Left lung (tissue), 10 donors: ENCODE results near the gene FBLN1. TPM values are rescaled to one million over a fixed set of nuclear protein-coding genes. Genes with fewer than 3 reads are reported as not detected.
A peak's percentile ranks its signal among the peaks of the same experiment; 100 is the strongest.

ENCODE experiments used
- ATAC-seq: fragments of 200-7000 bp; cut with Tn5 transposase; one replicate; pipeline ENCODE4 v1.9.1; 2020; ENCODE audit warnings: moderate library complexity
- DNase-seq, 4 donors: peaks; one replicate each; pipeline ENCODE4 v3.0.0-alpha.2; 2013 to 2020
- H3K27ac ChIP-seq, 2 donors: fragments of 200-600 bp; sonication (generic) in 1 of 2; one replicate each; pipeline versions ENCODE4 v1.5.0 to v1.8.0; 2020 to 2021
- H3K27me3 ChIP-seq, 2 donors: fragments of 200-600 bp; sonication (generic) in 1 of 2; one replicate each; pipeline versions ENCODE4 v1.5.0 to v1.8.0; 2020 to 2021
- H3K36me3 ChIP-seq, 2 donors: fragments of 200-600 bp; sonication (generic) in 1 of 2; one replicate each; pipeline versions ENCODE4 v1.5.0 to v1.8.0; 2020 to 2021
- H3K4me1 ChIP-seq, 2 donors: fragments of 200-600 bp; one replicate each; pipeline ENCODE4 v1.8.0; 2021
- H3K4me3 ChIP-seq, 2 donors: fragments of 200-600 bp; sonication (generic) in 1 of 2; one replicate each; pipeline versions ENCODE4 v1.5.0 to v1.8.0; 2020 to 2021; ENCODE audit warnings: mild to moderate bottlenecking in 1 of 2
- H3K9me3 ChIP-seq, 2 donors: fragments of 200-600 bp; sonication (generic) in 1 of 2; one replicate each; pipeline versions ENCODE4 v1.5.0 to v1.8.0; 2020 to 2021
- intact Hi-C, 2 donors: fragments of 100-400 bp; cut with DNase I; formaldehyde crosslinking; loops; one replicate each; pipeline versions ENCODE4 v1.11.2 to v1.14.2; 2022
- polyA plus RNA-seq, 6 donors: library from polyadenylated mRNA; unstranded; fragments of 120-200 nt; gene quantifications; one replicate each; pipeline ENCODE4 v1.2.1, GENCODE V29; 2013; ENCODE audit not compliant: insufficient read length in 6 of 6
- total RNA-seq, 2 donors: library from RNA; stranded (reverse); fragmentation: NEBNext Ultra II Directional; extraction: Animal tissue kit (Norgen Biotek cat#: 25700); gene quantifications; one replicate each; pipeline ENCODE4 v1.2.1, GENCODE V29; 2021
- TF ChIP-seq, protein P1 (sequence below), 2 donors: fragments of 200-600 bp; sonication (generic) in 1 of 2; IDR thresholded peaks; one replicate each; pipeline versions ENCODE4 v1.5.0 to v1.8.0; 2021; ENCODE audit warnings: antibody characterized with exemption in 2 of 2
- donor health status: DM: no; HTN: yes; CAD: no.
- donor health status: DM: no; HTN: no; CAD: no.

The FBLN1 gene
- total and polyA plus RNA-seq, 8 donors: 287 to 447 (median 312) TPM

DNA sequence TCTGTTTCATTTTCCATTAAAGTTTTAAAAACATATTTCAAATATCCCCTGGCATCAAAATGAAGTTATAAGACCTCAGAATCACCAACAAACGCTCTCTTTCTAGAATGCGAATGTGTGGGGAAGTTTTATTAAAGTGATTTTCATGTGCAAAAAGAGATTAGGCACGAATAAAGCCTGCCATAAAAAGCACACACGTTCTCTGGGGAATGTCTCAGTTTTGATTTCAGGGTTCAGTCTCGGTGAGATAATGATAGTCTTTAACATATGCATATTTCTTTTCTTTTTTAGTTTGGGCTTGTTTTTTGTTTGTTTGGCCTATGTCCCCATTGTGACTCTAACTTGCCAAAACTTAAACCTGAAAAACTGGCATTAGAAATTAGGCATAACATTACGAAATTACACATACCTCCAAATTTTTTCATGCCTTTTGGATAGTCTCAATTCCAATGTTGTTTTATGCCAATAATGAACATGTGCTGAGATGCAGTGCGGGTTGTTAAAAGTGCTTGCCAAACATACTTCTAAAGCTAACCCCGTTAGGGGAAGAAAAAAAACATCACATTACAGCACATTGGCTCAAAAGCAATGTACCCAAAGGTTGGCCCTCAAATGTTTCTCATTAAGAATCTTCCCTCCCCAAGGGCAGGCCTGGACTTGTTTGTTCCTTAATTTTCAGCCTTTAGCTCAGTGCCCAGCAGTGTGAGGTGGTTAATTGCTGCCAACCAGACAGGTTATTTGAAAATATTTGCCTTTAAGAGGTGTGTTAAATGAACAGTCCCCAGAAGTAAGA is 33.2 kb upstream of the FBLN1 start:
- DNase-seq (peak in 1 of 4 donors; percentile 1), ATAC-seq (no peak)
- Histone ChIP-seq H3K9me3 (no peaks in the 10 kb centered on the region), H3K4me1 (no peaks in the 10 kb centered on the region), H3K36me3 (no peaks in the 10 kb centered on the region), H3K27me3 (no peaks in the 10 kb centered on the region), H3K27ac (no peak overlapping the region), H3K4me3 (no peak overlapping the region)
- intact Hi-C loops: no loop called here
- TF ChIP-seq, protein P1, sequence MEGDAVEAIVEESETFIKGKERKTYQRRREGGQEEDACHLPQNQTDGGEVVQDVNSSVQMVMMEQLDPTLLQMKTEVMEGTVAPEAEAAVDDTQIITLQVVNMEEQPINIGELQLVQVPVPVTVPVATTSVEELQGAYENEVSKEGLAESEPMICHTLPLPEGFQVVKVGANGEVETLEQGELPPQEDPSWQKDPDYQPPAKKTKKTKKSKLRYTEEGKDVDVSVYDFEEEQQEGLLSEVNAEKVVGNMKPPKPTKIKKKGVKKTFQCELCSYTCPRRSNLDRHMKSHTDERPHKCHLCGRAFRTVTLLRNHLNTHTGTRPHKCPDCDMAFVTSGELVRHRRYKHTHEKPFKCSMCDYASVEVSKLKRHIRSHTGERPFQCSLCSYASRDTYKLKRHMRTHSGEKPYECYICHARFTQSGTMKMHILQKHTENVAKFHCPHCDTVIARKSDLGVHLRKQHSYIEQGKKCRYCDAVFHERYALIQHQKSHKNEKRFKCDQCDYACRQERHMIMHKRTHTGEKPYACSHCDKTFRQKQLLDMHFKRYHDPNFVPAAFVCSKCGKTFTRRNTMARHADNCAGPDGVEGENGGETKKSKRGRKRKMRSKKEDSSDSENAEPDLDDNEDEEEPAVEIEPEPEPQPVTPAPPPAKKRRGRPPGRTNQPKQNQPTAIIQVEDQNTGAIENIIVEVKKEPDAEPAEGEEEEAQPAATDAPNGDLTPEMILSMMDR (IDR thresholded peaks at IDR 0.05): no peak

DNA sequence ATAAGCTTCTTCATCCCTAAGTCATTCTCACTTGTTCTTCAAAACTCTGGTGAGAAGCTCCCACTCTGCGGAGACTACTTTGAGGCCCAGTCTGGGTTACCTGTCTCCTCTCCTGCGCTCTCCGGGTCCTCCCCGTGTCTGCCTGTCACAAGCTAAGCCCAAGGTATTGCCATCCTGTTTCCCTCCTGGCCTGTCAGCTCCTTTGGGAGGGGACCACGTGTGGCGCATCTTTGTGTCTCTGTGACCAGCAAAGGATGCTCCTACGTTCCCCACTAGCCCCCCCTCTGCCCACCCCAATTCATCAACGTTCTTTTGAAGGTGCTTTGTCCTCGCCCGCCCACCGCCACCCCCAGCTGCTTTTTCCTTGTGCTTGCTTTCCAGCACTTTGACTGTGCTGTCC is 31.8 kb upstream of the FBLN1 start:
- Histone ChIP-seq H3K27me3 (no peaks in the 10 kb centered on the region), H3K9me3 (no peaks in the 10 kb centered on the region), H3K36me3 (no peaks in the 10 kb centered on the region), H3K27ac (no peak overlapping the region), H3K4me3 (no peak overlapping the region), H3K4me1 (no peaks in the 10 kb centered on the region)
- ATAC-seq (no peak), DNase-seq (peak in 1 of 4 donors; percentile 18)
- intact Hi-C loops: no loop called here
- TF ChIP-seq, protein P1 (IDR thresholded peaks at IDR 0.05): no peak

DNA sequence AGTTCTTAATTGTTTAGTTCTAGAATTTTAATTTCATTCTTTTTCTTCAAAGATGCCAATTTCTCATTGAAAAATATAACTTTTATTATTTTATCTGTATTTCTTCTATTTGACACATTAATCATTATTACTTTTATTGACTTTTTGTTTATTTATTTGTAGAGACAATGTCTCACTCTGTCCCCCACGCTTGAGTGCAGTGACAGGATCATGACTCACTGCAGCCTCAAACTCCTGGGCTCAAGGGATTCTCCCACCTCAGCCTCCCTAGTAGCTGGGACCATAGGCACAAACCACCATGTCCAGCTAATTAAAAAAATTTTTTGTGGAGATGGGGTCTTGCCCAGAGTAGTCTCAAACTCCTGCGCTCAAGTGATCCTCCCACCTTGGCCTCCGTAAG is 30.3 kb upstream of the FBLN1 start:
- TF ChIP-seq, protein P1 (IDR thresholded peaks at IDR 0.05): no peak
- Histone ChIP-seq H3K27me3 (peaks cover 0 to 8% of the 10 kb centered on the region in 2 donors), H3K4me1 (no peaks in the 10 kb centered on the region), H3K36me3 (no peaks in the 10 kb centered on the region), H3K9me3 (no peaks in the 10 kb centered on the region), H3K27ac (no peak overlapping the region), H3K4me3 (no peak overlapping the region)
- DNase-seq (no peak), ATAC-seq (no peak)
- intact Hi-C loops: no loop called here

DNA sequence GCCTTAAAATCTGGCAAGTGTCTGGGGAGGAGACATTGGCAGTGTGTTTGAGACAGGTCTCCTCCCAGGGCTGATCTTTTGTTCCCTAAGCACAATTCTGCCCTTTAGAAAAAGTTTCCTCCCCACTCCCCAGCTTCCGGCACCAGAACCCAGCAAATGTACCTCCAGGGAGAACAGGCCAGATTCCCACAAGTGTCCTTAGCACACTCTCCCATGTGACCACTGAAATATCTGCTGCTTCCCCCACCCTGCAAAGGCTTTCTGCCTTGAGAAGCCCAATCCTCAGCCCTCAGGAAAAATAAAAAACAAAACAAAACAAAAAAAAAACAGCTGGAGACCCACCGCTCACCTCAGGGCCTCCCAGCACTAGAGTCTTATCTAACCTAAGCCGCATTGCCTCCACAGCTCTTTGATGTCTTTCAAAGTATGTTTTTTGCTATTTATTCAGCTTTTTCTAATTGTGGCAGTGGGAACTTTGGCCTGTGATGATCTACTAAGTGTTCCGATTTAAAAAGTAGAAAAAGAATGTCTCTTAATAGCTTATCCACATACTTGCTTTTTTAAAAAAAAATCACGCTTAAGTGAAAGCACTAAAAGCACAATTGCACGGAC is 29.0 kb upstream of the FBLN1 start:
- TF ChIP-seq, protein P1 (IDR thresholded peaks at IDR 0.05): no peak
- no peaks in the 10 kb centered on the region for H3K4me1 ChIP-seq
- peaks cover 0 to 8% of the 10 kb centered on the region in 2 donors for H3K27me3 ChIP-seq
- no peaks in the 10 kb centered on the region for H3K9me3 ChIP-seq
- no peak overlapping the region for H3K4me3 ChIP-seq
- H3K27ac ChIP-seq: no peak overlapping the region
- no peak for DNase-seq
- no peak for ATAC-seq
- intact Hi-C loops: no loop called here
- no peaks in the 10 kb centered on the region for H3K36me3 ChIP-seq

DNA sequence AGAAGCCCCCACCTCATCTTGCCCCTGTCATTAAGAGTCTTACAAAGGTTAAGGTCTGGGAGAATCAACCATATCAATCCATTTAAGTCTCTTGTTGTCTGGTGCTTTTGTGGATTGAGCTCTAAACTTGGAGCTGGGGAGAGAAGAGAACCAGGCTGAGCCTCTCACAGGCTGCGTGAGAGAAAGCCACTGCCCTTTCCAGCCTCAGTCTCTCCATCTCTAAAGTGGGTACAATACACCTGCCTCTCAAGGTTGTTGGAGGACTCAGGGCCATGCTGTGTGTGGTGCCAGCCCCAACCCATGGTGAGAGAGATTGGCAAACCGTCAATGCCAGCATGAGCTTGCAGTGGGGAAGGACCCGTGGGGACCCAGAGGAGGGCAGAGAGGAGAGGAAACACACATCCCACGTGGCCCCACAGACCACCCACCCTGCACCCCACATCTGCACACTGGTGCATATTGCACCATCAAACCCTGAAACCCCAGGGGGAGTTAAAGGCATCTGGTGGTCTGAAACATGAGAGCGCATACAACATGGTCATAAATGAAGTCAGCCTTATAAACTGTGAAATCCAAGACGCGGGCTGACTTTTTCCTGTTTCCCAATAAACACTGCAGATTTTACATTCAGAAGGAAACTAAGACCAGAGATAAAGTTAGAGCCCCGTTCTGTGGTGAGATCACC is 27.5 kb upstream of the FBLN1 start:
- no peaks in the 10 kb centered on the region for H3K4me1 ChIP-seq
- DNase-seq (no peak), ATAC-seq (no peak)
- peaks cover 0 to 8% of the 10 kb centered on the region in 2 donors for H3K27me3 ChIP-seq
- intact Hi-C loops: no loop called here
- no peaks in the 10 kb centered on the region for H3K36me3 ChIP-seq
- no peak overlapping the region for H3K27ac ChIP-seq
- TF ChIP-seq, protein P1 (IDR thresholded peaks at IDR 0.05): no peak
- H3K4me3 ChIP-seq: no peak overlapping the region
- H3K9me3 ChIP-seq: no peaks in the 10 kb centered on the region
